IPS DF 19.7 (cell line): ENCODE measurements around the gene DENND5B.
"Not testable (repeated sequence)": the region's sequence is repeated elsewhere in the genome, so short reads cannot be mapped to it uniquely, and the experiment has no call there.

ENCODE experiments used
- DNase-seq: peaks from one replicate; pipeline ENCODE4 v3.0.0-alpha.2; 2013; ENCODE audit warnings: low read depth, low spot score

DENND5B gene

GRCh38 chr12:31590642-31591379, at the start of gene DENND5B:
Gene DENND5B, minus strand, starts transcription at chr12:31591136. Its CDS starts 304 bp downstream, at chr12:31590832.
- no peak for DNase-seq

GRCh38 chr12:31634620-31635019, 43.7 kb upstream of the DENND5B start:
- DNase-seq = no peak

- no peak for DNase-seq
Measured at GRCh38 chr12:31633464-31633863, 42.5 kb upstream of the DENND5B start.

GRCh38 chr12:31631809-31632208, 40.9 kb upstream of the DENND5B start:
- no peak for DNase-seq

- DNase-seq = no peak
Measured at GRCh38 chr12:31631023-31631724, 40.2 kb upstream of the DENND5B start.

- no peak for DNase-seq
Measured at GRCh38 chr12:31629756-31630732, 39.1 kb upstream of the DENND5B start.

- no peak for DNase-seq
Measured at GRCh38 chr12:31627456-31628054, 36.6 kb upstream of the DENND5B start.

- no peak for DNase-seq
Measured at GRCh38 chr12:31626270-31626995, 35.5 kb upstream of the DENND5B start.

GRCh38 chr12:31622038-31622437, 31.1 kb upstream of the DENND5B start:
- DNase-seq = no peak

GRCh38 chr12:31620311-31620710, 29.4 kb upstream of the DENND5B start:
- DNase-seq = no peak

- DNase-seq = no peak
Measured at GRCh38 chr12:31618228-31619025, 27.5 kb upstream of the DENND5B start.

GRCh38 chr12:31612819-31613218, 21.9 kb upstream of the DENND5B start:
- no peak for DNase-seq

- not testable (repeated sequence) for DNase-seq
Measured at GRCh38 chr12:31608299-31608698, 17.4 kb upstream of the DENND5B start.

- no peak for DNase-seq
Measured at GRCh38 chr12:31605531-31605930, 14.6 kb upstream of the DENND5B start.

GRCh38 chr12:31603546-31604009, 12.6 kb upstream of the DENND5B start:
- DNase-seq = no peak

GRCh38 chr12:31600750-31601149, 9.8 kb upstream of the DENND5B start:
- no peak for DNase-seq

- DNase-seq = no peak
Measured at GRCh38 chr12:31600252-31600651, 9.3 kb upstream of the DENND5B start.

- no peak for DNase-seq
Measured at GRCh38 chr12:31599053-31599452, 8.1 kb upstream of the DENND5B start.

- DNase-seq = no peak
Measured at GRCh38 chr12:31597066-31597465, 6.1 kb upstream of the DENND5B start.

- DNase-seq = no peak
Measured at GRCh38 chr12:31594681-31595080, 3.7 kb upstream of the DENND5B start.
